Large intestine (tissue), 3 donors: Measurements from ENCODE around the gene FOXE3. TPM values are rescaled to one million over a fixed set of nuclear protein-coding genes. Genes with fewer than 3 reads are reported as not detected.
A peak's percentile ranks its signal among the peaks of the same experiment; 100 is the strongest.

ENCODE experiments used
- DNase-seq, 2 donors: peaks; one replicate each; pipeline versions ENCODE4 v3.0.0 to v3.0.0-alpha.2; 2013
- H3K27ac ChIP-seq: one replicate; pipeline ENCODE4 v1.5.1; 2013; ENCODE audit warnings: low read length
- H3K27me3 ChIP-seq: 2 replicates; pipeline ENCODE4 v1.6.1; 2013; ENCODE audit warnings: low read length; ENCODE audit not compliant: control insufficient read depth, insufficient read depth
- H3K36me3 ChIP-seq: 2 replicates; pipeline ENCODE4 v1.6.1; 2013; ENCODE audit warnings: low read length; ENCODE audit not compliant: control insufficient read depth, insufficient read depth
- H3K4me1 ChIP-seq: one replicate; pipeline ENCODE4 v1.6.1; 2013; ENCODE audit warnings: low read length; ENCODE audit not compliant: control insufficient read depth, insufficient read depth
- H3K4me3 ChIP-seq: one replicate; pipeline ENCODE4 v1.5.1; 2013; ENCODE audit warnings: low read length
- H3K9me3 ChIP-seq: one replicate; pipeline ENCODE4 v1.6.1; 2013; ENCODE audit warnings: mild to moderate bottlenecking, low read depth, low read length, moderate library complexity; ENCODE audit not compliant: control insufficient read depth
- WGBS: methylation state at CpG from one replicate; pipeline ENCODE4 v1.1.5; 2013; ENCODE audit warnings: low lambda C conversion rate; ENCODE audit not compliant: insufficient coverage; 5-methylcytosine and 5-hydroxymethylcytosine counted together
- polyA plus RNA-seq: library from polyadenylated mRNA; unstranded; fragments of 120-200 nt; gene quantifications from one replicate; pipeline ENCODE4 v1.2.1, GENCODE V29; 2013

The FOXE3 gene
- polyA plus RNA-seq, 1 donor: 0.09 TPM

- DNase-seq: no peak
- H3K4me1 ChIP-seq: peaks cover 13% of the 10 kb centered on the region
- H3K4me3 ChIP-seq: no peak overlapping the region
- no peak overlapping the region for H3K27ac ChIP-seq
- peaks cover 7% of the 10 kb centered on the region for H3K9me3 ChIP-seq
- WGBS: 71% methylated on average over 9 of the region's 20 CpGs
- H3K36me3 ChIP-seq: no peaks in the 10 kb centered on the region
- peaks cover 85% of the 10 kb centered on the region for H3K27me3 ChIP-seq
Observed at GRCh38 chr1:47439819-47440598, 23.9 kb downstream of the FOXE3 start.

GRCh38 chr1:47440599-47441081 is 24.6 kb downstream of the FOXE3 start:
- peaks cover 16% of the 10 kb centered on the region for H3K4me1 ChIP-seq

GRCh38 chr1:47441450-47442106 is 25.5 kb downstream of the FOXE3 start:
- no peak overlapping the region for H3K4me3 ChIP-seq
- no CpG with 5 or more reads among the region's 3 CpGs for WGBS

More at GRCh38 chr1:47440599-47441081, 24.6 kb downstream of the FOXE3 start:
- Histone ChIP-seq H3K36me3 (no peaks in the 10 kb centered on the region), H3K4me3 (no peak overlapping the region), H3K27me3 (peaks cover 86% of the 10 kb centered on the region), H3K27ac (no peak overlapping the region), H3K9me3 (peaks cover 9% of the 10 kb centered on the region)
- no CpG with 5 or more reads among the region's 5 CpGs for WGBS
- DNase-seq: peak in 1 of 2 donors; percentile 38

GRCh38 chr1:47442202-47442601 is 26.1 kb downstream of the FOXE3 start:
- peaks cover 9% of the 10 kb centered on the region for H3K9me3 ChIP-seq
- no peak overlapping the region for H3K27ac ChIP-seq
- no CpG with 5 or more reads among the region's 4 CpGs for WGBS
- H3K4me1 ChIP-seq: peaks cover 16% of the 10 kb centered on the region
- no peak overlapping the region for H3K4me3 ChIP-seq
- H3K27me3 ChIP-seq: peaks cover 88% of the 10 kb centered on the region
- H3K36me3 ChIP-seq: no peaks in the 10 kb centered on the region
- DNase-seq: no peak

More at GRCh38 chr1:47441450-47442106, 25.5 kb downstream of the FOXE3 start:
- Histone ChIP-seq H3K9me3 (peaks cover 9% of the 10 kb centered on the region), H3K4me1 (peaks cover 16% of the 10 kb centered on the region), H3K27me3 (peaks cover 86% of the 10 kb centered on the region), H3K36me3 (no peaks in the 10 kb centered on the region), H3K27ac (no peak overlapping the region)
- DNase-seq: no peak

- no peak overlapping the region for H3K27ac ChIP-seq
- H3K4me1 ChIP-seq: peaks cover 16% of the 10 kb centered on the region
- WGBS: no CpG with 5 or more reads among the region's 9 CpGs
- no peak for DNase-seq
- no peak overlapping the region for H3K4me3 ChIP-seq
- no peaks in the 10 kb centered on the region for H3K36me3 ChIP-seq
- H3K9me3 ChIP-seq: peaks cover 9% of the 10 kb centered on the region
- H3K27me3 ChIP-seq: peaks cover 92% of the 10 kb centered on the region
Observed at GRCh38 chr1:47442842-47443529, 26.9 kb downstream of the FOXE3 start.

- Histone ChIP-seq H3K4me1 (peaks cover 16% of the 10 kb centered on the region), H3K27me3 (peaks cover 94% of the 10 kb centered on the region), H3K36me3 (no peaks in the 10 kb centered on the region), H3K9me3 (peaks cover 9% of the 10 kb centered on the region), H3K27ac (no peak overlapping the region), H3K4me3 (no peak overlapping the region)
- WGBS: 40% methylated on average over 2 of the region's 45 CpGs
- DNase-seq: peak in 1 of 2 donors; percentile 37
Observed at GRCh38 chr1:47443530-47444296, 27.6 kb downstream of the FOXE3 start.

GRCh38 chr1:47444297-47444561 is 28.1 kb downstream of the FOXE3 start:
- no CpG with 5 or more reads among the region's 15 CpGs for WGBS
- peaks cover 97% of the 10 kb centered on the region for H3K27me3 ChIP-seq
- DNase-seq: peak in 1 of 2 donors; percentile 33
- H3K4me3 ChIP-seq: no peak overlapping the region
- H3K9me3 ChIP-seq: peaks cover 8% of the 10 kb centered on the region
- H3K36me3 ChIP-seq: no peaks in the 10 kb centered on the region
- H3K4me1 ChIP-seq: peaks cover 16% of the 10 kb centered on the region
- H3K27ac ChIP-seq: no peak overlapping the region

- no peaks in the 10 kb centered on the region for H3K36me3 ChIP-seq
- DNase-seq: peak in 1 of 2 donors; percentile 59
- no CpG with 5 or more reads among the region's 73 CpGs for WGBS
- H3K9me3 ChIP-seq: peaks cover 6% of the 10 kb centered on the region
- peaks cover 16% of the 10 kb centered on the region for H3K4me1 ChIP-seq
- no peak overlapping the region for H3K4me3 ChIP-seq
- H3K27ac ChIP-seq: no peak overlapping the region
- H3K27me3 ChIP-seq: peaks cover 97% of the 10 kb centered on the region
Observed at GRCh38 chr1:47444562-47445465, 28.7 kb downstream of the FOXE3 start.

GRCh38 chr1:47445823-47446550 is 29.9 kb downstream of the FOXE3 start:
- Histone ChIP-seq H3K4me1 (peaks cover 14% of the 10 kb centered on the region), H3K27ac (no peak overlapping the region), H3K27me3 (peaks cover 97% of the 10 kb centered on the region), H3K4me3 (no peak overlapping the region), H3K36me3 (no peaks in the 10 kb centered on the region), H3K9me3 (peaks cover 6% of the 10 kb centered on the region)
- no CpG with 5 or more reads among the region's 25 CpGs for WGBS
- DNase-seq: no peak
